Measurements from ENCODE around the gene NOC3L.
"Not testable (repeated sequence)": the region's sequence is repeated elsewhere in the genome, so short reads cannot be mapped to it uniquely, and the experiment has no call there.

NOC3L gene

DNA sequence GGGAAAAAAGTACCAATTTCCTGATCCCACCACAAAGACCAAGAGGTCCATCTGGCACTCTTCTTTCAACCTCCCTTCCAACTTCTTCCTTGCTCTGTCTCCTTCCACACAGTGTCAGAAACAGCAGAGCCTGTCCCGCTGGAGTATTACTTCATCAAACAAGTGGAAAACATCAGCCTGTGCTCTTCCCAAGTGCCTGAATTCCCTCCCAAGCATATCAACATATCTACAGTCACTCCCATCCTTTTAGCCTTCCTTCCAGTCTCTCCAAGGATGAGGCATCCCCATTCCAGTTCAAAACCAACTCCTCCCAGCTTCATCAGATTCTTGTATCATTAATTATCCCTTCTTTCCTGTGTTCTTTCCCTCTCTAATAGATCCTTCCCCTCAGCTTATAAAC lies 1.7 kb upstream of the NOC3L start:
- Histone ChIP-seq H3K4me3 (no peak overlapping the region), H4K20me1 (no peaks in the 10 kb centered on the region), H3K9ac (no peak overlapping the region), H3K4me1 (peaks cover 16% of the 10 kb centered on the region), H3K27ac (no peak overlapping the region), H3K36me3 (peaks cover 10% of the 10 kb centered on the region), H3K27me3 (no peaks in the 10 kb centered on the region), H3K9me3 (peaks cover 10% of the 10 kb centered on the region; the same call in 1 of the 2 replicates), H3K4me2 (no peak overlapping the region)
- TF ChIP-seq Cebpa-rat (IDR thresholded peaks at IDR 0.05): no peak

DNA sequence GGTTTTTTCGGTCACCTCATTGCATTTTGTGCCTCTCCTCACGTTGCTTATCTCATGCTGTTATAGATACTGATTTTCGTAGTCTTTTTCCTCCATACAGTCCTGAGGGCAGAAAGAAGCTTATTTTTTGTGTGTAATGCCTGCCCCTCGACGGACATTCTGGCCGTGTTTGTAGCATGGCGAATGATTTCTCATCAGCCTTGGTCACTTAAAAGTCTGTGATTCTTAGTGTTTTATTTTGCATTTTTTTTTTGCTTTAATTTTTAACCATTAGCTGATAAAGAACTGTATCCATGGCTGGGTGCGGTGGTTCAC lies 469 bp upstream of the NOC3L start:
- H3K9ac ChIP-seq: peak overlapping the region; percentile 80; the same call in 1 of the 2 replicates
- no peak for TF ChIP-seq Cebpa-rat (IDR thresholded peaks at IDR 0.05)
- H3K4me1 ChIP-seq: peaks cover 16% of the 10 kb centered on the region
- H3K4me3 ChIP-seq: peak overlapping the region; percentile 74
- peak overlapping the region; percentile 78 for H3K4me2 ChIP-seq
- peaks cover 23% of the 10 kb centered on the region for H3K36me3 ChIP-seq
- peaks cover 4% of the 10 kb centered on the region; the same call in 1 of the 2 replicates for H4K20me1 ChIP-seq
- H3K27me3 ChIP-seq: no peaks in the 10 kb centered on the region
- H3K9me3 ChIP-seq: peaks cover 10% of the 10 kb centered on the region; the same call in 1 of the 2 replicates
- no peak overlapping the region for H3K27ac ChIP-seq

DNA sequence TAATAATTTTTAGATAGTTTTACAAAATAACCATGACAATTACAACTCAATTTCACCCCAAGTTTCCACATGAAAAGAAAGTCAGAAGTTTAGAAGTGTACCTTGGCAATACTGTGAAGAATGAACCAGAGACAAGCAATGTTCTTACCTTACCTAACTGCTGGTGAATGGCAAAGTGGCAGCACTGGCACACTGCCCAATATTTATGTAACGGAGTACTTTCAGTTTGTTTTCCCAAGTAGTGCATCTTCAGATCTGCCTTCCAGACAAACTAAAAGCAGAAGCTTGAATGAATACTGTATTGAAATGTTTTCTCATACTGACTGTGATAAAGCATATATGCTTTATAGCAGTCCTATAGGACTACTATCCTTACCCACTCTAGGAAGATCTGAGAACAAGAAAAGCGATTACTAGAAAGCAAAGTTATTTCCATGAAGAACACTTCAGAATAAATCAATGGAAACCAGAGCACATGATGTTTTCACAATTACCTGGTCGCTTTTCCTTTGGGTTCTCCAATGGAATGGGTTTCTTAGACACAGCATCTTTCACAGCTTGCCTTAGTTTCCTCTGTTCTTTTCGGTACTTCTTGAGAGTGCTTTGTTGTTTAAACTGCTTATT lies 1.5 kb downstream of the NOC3L start:
- Histone ChIP-seq H4K20me1 (peaks cover 5% of the 10 kb centered on the region; the same call in 1 of the 2 replicates), H3K4me3 (peak overlapping the region; percentile 74; the same call in 1 of the 2 replicates), H3K9me3 (peaks cover 10% of the 10 kb centered on the region; the same call in 1 of the 2 replicates), H3K27me3 (no peaks in the 10 kb centered on the region), H3K27ac (no peak overlapping the region), H3K4me1 (peaks cover 16% of the 10 kb centered on the region), H3K9ac (0 out of 2 replicates have a peak overlapping the region, but pooled peaks have one; percentile 80), H3K4me2 (peak overlapping the region; percentile 78), H3K36me3 (peaks cover 41% of the 10 kb centered on the region)
- no peak for TF ChIP-seq Cebpa-rat (IDR thresholded peaks at IDR 0.05)

DNA sequence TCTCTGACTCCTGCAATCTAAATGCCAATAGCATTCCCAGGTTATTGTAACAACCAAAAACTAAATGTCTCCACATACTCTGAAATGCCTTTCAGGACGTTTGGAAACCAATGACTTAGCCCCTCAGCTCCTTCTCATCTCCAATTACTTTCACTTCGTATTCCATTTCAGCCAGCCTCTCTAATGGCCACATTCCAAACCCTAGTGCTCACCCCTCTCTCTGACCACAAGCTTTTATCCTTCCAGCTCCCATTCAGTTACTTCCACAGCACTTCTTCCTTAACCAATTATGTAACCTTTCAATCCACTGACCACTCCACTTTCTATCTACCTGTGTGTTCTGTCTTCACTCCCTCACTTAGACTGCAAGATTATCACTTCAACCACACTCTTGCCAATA lies 4.3 kb downstream of the NOC3L start:
- Histone ChIP-seq H3K4me1 (peaks cover 16% of the 10 kb centered on the region), H3K9me3 (peaks cover 8% of the 10 kb centered on the region; the same call in 1 of the 2 replicates), H4K20me1 (peaks cover 5% of the 10 kb centered on the region; the same call in 1 of the 2 replicates), H3K4me2 (no peak overlapping the region), H3K27ac (no peak overlapping the region), H3K4me3 (no peak overlapping the region), H3K9ac (no peak overlapping the region), H3K27me3 (no peaks in the 10 kb centered on the region), H3K36me3 (peaks cover 56% of the 10 kb centered on the region)
- no peak for TF ChIP-seq Cebpa-rat (IDR thresholded peaks at IDR 0.05)

DNA sequence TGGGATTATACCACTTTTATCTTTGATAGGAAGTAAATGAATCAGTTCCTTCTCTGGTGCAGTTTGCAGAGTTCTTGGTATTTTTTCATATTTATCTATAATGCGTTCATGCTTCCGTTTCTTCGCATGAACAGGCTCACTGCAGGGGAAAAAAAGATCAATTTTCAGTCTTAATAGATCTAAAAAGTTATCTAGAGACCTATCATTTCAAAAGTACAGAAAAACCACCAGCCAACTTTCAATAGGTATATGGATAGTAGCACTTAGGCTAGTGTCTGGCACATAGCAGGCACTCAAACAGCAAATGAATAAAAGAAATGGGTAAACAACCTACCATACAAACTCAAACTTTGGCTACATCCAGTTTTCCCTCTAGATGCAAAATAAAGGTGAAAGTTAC lies 5.5 kb downstream of the NOC3L start:
- no peak overlapping the region for H3K27ac ChIP-seq
- H3K4me2 ChIP-seq: no peak overlapping the region
- peaks cover 68% of the 10 kb centered on the region for H3K36me3 ChIP-seq
- peaks cover 5% of the 10 kb centered on the region; the same call in 1 of the 2 replicates for H4K20me1 ChIP-seq
- H3K9ac ChIP-seq: no peak overlapping the region
- H3K27me3 ChIP-seq: no peaks in the 10 kb centered on the region
- H3K4me1 ChIP-seq: peaks cover 16% of the 10 kb centered on the region
- no peak for TF ChIP-seq Cebpa-rat (IDR thresholded peaks at IDR 0.05)
- no peak overlapping the region for H3K4me3 ChIP-seq
- H3K9me3 ChIP-seq: no peaks in the 10 kb centered on the region

DNA sequence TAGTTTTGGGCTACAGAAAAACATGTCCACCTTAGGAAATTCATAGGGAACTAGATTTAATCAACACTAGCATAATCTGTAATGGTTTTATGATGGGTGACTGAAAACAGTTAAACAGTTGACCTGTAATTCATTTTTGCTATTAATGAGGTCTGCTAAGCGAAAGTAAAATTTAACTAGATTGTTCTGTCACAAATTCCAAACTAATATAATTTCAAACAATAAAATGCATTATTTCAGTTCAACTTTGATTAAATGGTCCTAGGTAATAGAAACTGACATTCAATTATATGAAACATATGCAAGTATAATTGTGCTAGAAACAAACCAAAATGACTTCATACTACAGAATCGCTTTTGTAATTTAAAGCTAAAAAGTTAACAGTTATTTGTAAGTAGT lies 6.9 kb downstream of the NOC3L start:
- Histone ChIP-seq H3K9me3 (no peaks in the 10 kb centered on the region), H3K4me1 (peaks cover 3% of the 10 kb centered on the region; the same call in 1 of the 2 replicates), H3K27ac (no peak overlapping the region), H4K20me1 (peaks cover 5% of the 10 kb centered on the region; the same call in 1 of the 2 replicates), H3K27me3 (no peaks in the 10 kb centered on the region), H3K4me3 (no peak overlapping the region), H3K36me3 (peaks cover 82% of the 10 kb centered on the region), H3K9ac (no peak overlapping the region), H3K4me2 (no peak overlapping the region)
- TF ChIP-seq Cebpa-rat (IDR thresholded peaks at IDR 0.05): no peak

DNA sequence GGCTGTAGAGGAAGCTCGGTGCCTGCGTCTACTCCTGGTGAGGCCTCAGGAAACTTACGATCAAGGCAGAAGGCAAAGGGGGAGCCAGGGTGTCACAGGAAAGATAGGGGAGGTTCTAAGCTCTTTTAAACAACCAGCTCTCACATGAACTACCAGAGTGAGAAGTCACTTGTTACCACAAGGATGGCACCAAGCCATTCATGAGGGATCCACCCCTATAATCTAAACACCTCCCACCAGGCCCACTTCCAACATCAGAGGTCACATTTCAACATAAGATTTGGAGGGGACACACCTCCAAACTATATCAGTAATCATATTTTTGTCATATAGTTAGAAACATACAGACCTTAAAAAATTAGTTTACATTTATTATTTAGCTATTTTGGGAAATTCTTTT lies 9.4 kb downstream of the NOC3L start:
- Histone ChIP-seq H3K36me3 (peaks cover 76% of the 10 kb centered on the region), H3K27ac (no peak overlapping the region), H3K4me3 (no peak overlapping the region), H4K20me1 (peaks cover 2% of the 10 kb centered on the region; the same call in 1 of the 2 replicates), H3K9ac (no peak overlapping the region), H3K9me3 (no peaks in the 10 kb centered on the region), H3K4me1 (no peaks in the 10 kb centered on the region; the same call in 1 of the 2 replicates), H3K27me3 (no peaks in the 10 kb centered on the region), H3K4me2 (no peak overlapping the region)
- TF ChIP-seq Cebpa-rat (IDR thresholded peaks at IDR 0.05): no peak

DNA sequence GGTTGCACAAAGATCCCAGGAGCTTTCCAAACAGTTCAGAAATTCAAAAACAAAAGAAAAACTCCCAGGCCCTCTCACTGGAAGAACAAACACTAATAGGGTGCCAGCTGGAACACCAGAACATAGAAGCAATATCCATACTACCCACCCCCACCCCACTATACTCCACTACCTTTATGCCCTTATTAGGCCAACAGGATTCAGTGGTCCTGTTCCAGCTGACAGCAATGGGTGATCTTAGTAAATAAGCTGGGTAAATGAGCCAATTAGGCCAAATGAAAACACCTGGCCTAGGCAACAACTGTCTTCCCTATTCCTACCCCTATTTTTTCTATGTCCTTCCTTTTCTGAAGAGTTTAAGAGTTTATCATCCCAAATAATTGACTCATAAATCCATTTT lies 11.7 kb downstream of the NOC3L start:
- H3K27ac ChIP-seq: no peak overlapping the region
- no peak overlapping the region for H3K4me2 ChIP-seq
- H3K36me3 ChIP-seq: peaks cover 65% of the 10 kb centered on the region
- no peak for TF ChIP-seq Cebpa-rat (IDR thresholded peaks at IDR 0.05)
- H3K27me3 ChIP-seq: no peaks in the 10 kb centered on the region
- no peaks in the 10 kb centered on the region; the same call in 1 of the 2 replicates for H3K4me1 ChIP-seq
- no peak overlapping the region for H3K4me3 ChIP-seq
- H4K20me1 ChIP-seq: no peaks in the 10 kb centered on the region
- no peak overlapping the region for H3K9ac ChIP-seq
- no peaks in the 10 kb centered on the region for H3K9me3 ChIP-seq

DNA sequence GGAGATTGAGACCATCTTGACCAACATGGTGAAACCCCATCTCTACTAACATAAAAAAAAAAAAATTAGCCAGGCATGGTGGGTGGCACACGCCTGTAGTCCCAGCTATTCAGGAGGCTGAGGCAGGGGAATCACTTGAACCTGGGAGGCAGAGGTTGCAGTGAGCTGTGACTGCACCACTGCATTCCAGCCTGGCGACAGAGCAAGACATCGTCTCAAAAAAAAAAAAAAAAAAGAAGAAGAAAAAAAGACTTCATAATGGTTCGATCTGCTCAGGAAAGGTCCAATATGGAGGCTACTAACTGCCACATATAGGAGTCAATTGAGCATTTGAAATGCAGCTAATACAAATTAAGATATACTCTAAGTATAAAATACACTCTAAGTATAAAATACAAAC lies 12.2 kb downstream of the NOC3L start:
- peaks cover 70% of the 10 kb centered on the region for H3K36me3 ChIP-seq
- H3K27me3 ChIP-seq, H3K4me1 ChIP-seq, H3K9me3 ChIP-seq, H3K4me3 ChIP-seq, H3K9ac ChIP-seq, H3K27ac ChIP-seq, H4K20me1 ChIP-seq, H3K4me2 ChIP-seq: not testable (repeated sequence)

DNA sequence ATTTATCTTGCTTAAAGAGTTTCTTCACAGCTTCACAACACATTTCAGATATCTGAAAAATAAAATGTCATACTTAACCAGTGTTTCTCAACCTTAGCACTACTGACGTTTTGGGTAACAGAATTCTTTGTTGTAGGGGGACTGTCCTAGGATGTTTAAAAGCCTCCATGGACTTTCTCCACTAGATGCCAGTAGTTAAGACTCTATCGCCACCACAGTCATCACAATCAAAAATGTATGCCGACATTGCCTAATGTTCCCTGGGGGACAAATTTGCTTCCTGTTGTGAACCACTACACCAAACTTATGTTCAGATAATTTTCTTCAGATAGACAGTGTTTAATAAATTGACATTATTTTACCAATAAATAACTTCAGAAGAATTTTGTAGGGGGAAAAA lies 13.4 kb downstream of the NOC3L start:
- Histone ChIP-seq H3K4me2 (no peak overlapping the region), H3K27me3 (no peaks in the 10 kb centered on the region), H3K36me3 (peaks cover 75% of the 10 kb centered on the region), H3K4me1 (no peaks in the 10 kb centered on the region; the same call in 1 of the 2 replicates), H3K4me3 (no peak overlapping the region), H3K27ac (no peak overlapping the region), H4K20me1 (no peaks in the 10 kb centered on the region), H3K9ac (no peak overlapping the region), H3K9me3 (no peaks in the 10 kb centered on the region)
- TF ChIP-seq Cebpa-rat (IDR thresholded peaks at IDR 0.05): no peak
